HepG2 (cell line): ENCODE data around the gene CPLANE1.

Source experiments
- CBFB ChIP-seq: sonication (generic); formaldehyde crosslinking; IDR thresholded peaks from 2 replicates; pipeline ENCODE4 v1.4.0; 2020; ENCODE audit warnings: missing genetic modification reagents
- CTCF ChIP-seq: sonication (generic); formaldehyde crosslinking; IDR thresholded peaks from 2 replicates; pipeline ENCODE4 v1.5.0; 2020; ENCODE audit warnings: mild to moderate bottlenecking, missing genetic modification reagents, moderate library complexity
- NFRKB ChIP-seq: fragments of 450-650 bp; IDR thresholded peaks from 2 replicates; pipeline ENCODE4 v1.6.1; 2017
- POLR2A ChIP-seq, 2 experiments: IDR thresholded peaks; 2 replicates each; pipeline ENCODE4 v1.6.1; 2011; ENCODE audit warnings: low read depth in 2 of 2, low read length in 2 of 2, mild to moderate bottlenecking in 1 of 2, moderate library complexity in 1 of 2; ENCODE audit not compliant: insufficient read depth in 1 of 2
- TBX2 ChIP-seq: sonication (generic); formaldehyde crosslinking; IDR thresholded peaks from 2 replicates; pipeline ENCODE4 v1.5.0; 2020; ENCODE audit warnings: missing genetic modification reagents, mild to moderate bottlenecking, borderline replicate concordance
- ZNF350 ChIP-seq: sonication (generic); formaldehyde crosslinking; IDR thresholded peaks from 2 replicates; pipeline ENCODE4 v1.4.0; 2020; ENCODE audit warnings: mild to moderate bottlenecking, low read depth, missing genetic modification reagents, borderline replicate concordance
- TF ChIP-seq, protein P1 (sequence below): sonication (generic); formaldehyde crosslinking; conservative IDR thresholded peaks from 2 replicates; pipeline ENCODE4 v1.4.0; 2020; ENCODE audit warnings: mild to moderate bottlenecking, missing genetic modification reagents, moderate library complexity
- TF ChIP-seq, protein P2 (sequence below): sonication (generic); formaldehyde crosslinking; IDR thresholded peaks from 2 replicates; pipeline ENCODE4 v1.8.1; 2023; ENCODE audit warnings: missing genetic modification reagents, inconsistent platforms, borderline replicate concordance

DNA sequence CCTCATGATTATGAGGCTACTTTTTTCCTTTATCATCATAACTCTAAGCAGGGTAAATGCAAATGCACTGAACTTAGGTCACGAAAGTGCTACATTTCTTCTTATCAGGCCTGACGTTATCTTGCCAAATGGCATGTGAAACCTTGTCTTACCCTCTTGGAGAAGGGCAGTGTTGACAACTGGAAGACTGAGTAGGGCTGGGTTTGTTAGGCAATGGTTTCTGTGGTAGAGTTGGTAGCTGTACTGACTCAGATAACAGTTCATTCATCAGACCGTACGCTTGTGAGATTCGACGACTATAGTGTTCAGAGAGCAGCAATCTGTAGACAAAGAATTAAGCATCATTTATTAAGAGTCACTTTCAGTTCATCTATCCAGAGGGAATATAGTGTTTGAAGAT is 127.7 kb downstream of the CPLANE1 start:
- TF ChIP-seq ZNF350 (CRISPR knock-in tag) (no peak), NFRKB (no peak), TBX2 (CRISPR knock-in tag) (no peak), POLR2A (IDR thresholded peaks at IDR 0.05; ENCODE audit: insufficient read depth in 1 of 2, low read depth in 2 of 2, low read length in 2 of 2) (no peak), CBFB (CRISPR knock-in tag) (no peak), CTCF (CRISPR knock-in tag) (no peak)
- TF ChIP-seq, protein P1, sequence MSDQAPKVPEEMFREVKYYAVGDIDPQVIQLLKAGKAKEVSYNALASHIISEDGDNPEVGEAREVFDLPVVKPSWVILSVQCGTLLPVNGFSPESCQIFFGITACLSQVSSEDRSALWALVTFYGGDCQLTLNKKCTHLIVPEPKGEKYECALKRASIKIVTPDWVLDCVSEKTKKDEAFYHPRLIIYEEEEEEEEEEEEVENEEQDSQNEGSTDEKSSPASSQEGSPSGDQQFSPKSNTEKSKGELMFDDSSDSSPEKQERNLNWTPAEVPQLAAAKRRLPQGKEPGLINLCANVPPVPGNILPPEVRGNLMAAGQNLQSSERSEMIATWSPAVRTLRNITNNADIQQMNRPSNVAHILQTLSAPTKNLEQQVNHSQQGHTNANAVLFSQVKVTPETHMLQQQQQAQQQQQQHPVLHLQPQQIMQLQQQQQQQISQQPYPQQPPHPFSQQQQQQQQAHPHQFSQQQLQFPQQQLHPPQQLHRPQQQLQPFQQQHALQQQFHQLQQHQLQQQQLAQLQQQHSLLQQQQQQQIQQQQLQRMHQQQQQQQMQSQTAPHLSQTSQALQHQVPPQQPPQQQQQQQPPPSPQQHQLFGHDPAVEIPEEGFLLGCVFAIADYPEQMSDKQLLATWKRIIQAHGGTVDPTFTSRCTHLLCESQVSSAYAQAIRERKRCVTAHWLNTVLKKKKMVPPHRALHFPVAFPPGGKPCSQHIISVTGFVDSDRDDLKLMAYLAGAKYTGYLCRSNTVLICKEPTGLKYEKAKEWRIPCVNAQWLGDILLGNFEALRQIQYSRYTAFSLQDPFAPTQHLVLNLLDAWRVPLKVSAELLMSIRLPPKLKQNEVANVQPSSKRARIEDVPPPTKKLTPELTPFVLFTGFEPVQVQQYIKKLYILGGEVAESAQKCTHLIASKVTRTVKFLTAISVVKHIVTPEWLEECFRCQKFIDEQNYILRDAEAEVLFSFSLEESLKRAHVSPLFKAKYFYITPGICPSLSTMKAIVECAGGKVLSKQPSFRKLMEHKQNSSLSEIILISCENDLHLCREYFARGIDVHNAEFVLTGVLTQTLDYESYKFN = no peak
- TF ChIP-seq, protein P2, sequence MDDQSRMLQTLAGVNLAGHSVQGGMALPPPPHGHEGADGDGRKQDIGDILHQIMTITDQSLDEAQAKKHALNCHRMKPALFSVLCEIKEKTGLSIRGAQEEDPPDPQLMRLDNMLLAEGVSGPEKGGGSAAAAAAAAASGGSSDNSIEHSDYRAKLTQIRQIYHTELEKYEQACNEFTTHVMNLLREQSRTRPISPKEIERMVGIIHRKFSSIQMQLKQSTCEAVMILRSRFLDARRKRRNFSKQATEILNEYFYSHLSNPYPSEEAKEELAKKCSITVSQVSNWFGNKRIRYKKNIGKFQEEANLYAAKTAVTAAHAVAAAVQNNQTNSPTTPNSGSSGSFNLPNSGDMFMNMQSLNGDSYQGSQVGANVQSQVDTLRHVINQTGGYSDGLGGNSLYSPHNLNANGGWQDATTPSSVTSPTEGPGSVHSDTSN = no peak
